GM12878 (cell line): ENCODE results near the gene USP11. TPM values are rescaled to one million over a fixed set of nuclear protein-coding genes. Genes with fewer than 3 reads are reported as not detected.

Experiments
- ATF7 ChIP-seq: fragments of 450-650 bp; IDR thresholded peaks from 2 replicates; pipeline ENCODE4 v1.6.1; 2016; ENCODE audit warnings: low read depth, mild to moderate bottlenecking
- BCL11A ChIP-seq: IDR thresholded peaks from 2 replicates; pipeline ENCODE4 v1.6.1; 2011; ENCODE audit warnings: low read depth, low read length
- BRCA1 ChIP-seq: IDR thresholded peaks from 2 replicates; pipeline ENCODE4 v1.6.1; 2011; ENCODE audit warnings: low read depth, low read length, improper control_type of control experiment
- CREB1 ChIP-seq: IDR thresholded peaks from 2 replicates; pipeline ENCODE4 v1.6.1; 2012; ENCODE audit warnings: low read depth, mild to moderate bottlenecking, inconsistent platforms
- ESRRA ChIP-seq: IDR thresholded peaks from 2 replicates; pipeline ENCODE4 v1.6.1; 2012; ENCODE audit warnings: mild to moderate bottlenecking, low read length, improper control_type of control experiment
- EZH2 ChIP-seq: IDR thresholded peaks from 2 replicates; pipeline ENCODE4 v1.6.1; 2012; ENCODE audit warnings: low read depth, mild to moderate bottlenecking, control low read depth, inconsistent platforms, low read length, borderline replicate concordance; ENCODE audit not compliant: control insufficient read depth
- HDGF ChIP-seq: fragments of 450-650 bp; IDR thresholded peaks from 2 replicates; pipeline ENCODE4 v1.6.1; 2016; ENCODE audit warnings: antibody characterized with exemption
- KAT2A ChIP-seq: conservative IDR thresholded peaks from 2 replicates; pipeline ENCODE4 v1.6.1; 2011; ENCODE audit warnings: low read depth, low read length; ENCODE audit not compliant: control insufficient read depth
- KLF5 ChIP-seq: fragments of 450-650 bp; IDR thresholded peaks from 2 replicates; pipeline ENCODE4 v1.6.1; 2014; ENCODE audit warnings: mild to moderate bottlenecking; ENCODE audit not compliant: partially characterized antibody
- NR2C1 ChIP-seq: fragments of 450-650 bp; IDR thresholded peaks from 2 replicates; pipeline ENCODE4 v1.6.1; 2017; ENCODE audit warnings: antibody characterized with exemption, mild to moderate bottlenecking, moderate library complexity
- RUNX3 ChIP-seq: IDR thresholded peaks from 2 replicates; pipeline ENCODE4 v1.6.1; 2012; ENCODE audit warnings: low read length, inconsistent platforms
- SPI1 ChIP-seq: IDR thresholded peaks from 2 replicates; pipeline ENCODE4 v1.6.1; 2011; ENCODE audit warnings: low read depth, mild to moderate bottlenecking, low read length, moderate library complexity, borderline replicate concordance; ENCODE audit not compliant: insufficient read depth
- SRF ChIP-seq, 2 experiments: IDR thresholded peaks; 2 replicates each; pipeline ENCODE4 v1.6.1; 2011; ENCODE audit warnings: low read depth in 2 of 2, low read length in 2 of 2, mild to moderate bottlenecking in 1 of 2, moderate library complexity in 1 of 2
- SUZ12 ChIP-seq: fragments of 200-600 bp; sonication (generic); IDR thresholded peaks from one replicate; pipeline ENCODE4 v1.6.1; 2018; ENCODE audit warnings: antibody characterized with exemption, mild to moderate bottlenecking; ENCODE audit not compliant: unreplicated experiment
- TCF12 ChIP-seq: IDR thresholded peaks from 2 replicates; pipeline ENCODE4 v1.6.1; 2011; ENCODE audit warnings: low read depth, mild to moderate bottlenecking, low read length
- polyA plus RNA-seq, 11 experiments: library from polyadenylated mRNA; depleted of rRNA in 4 of 11; unstranded in 6 of 11; stranded (reverse) in 5 of 11; fragments of >200 nt; fragmentation: Nextera tagmentation in 4 of 11; fragmentation: Illumina TruSeq in 1 of 11; extraction: Ambion mirVana in 4 of 11; extraction: Trizol in 1 of 11; gene quantifications; 1 replicate in 1 of 11; 2 replicates in 10 of 11; pipeline versions ENCODE4 v1.2.1 to v1.2.3, GENCODE V29; 2011 to 2016; ENCODE audit warnings: inconsistent platforms in 2 of 11, missing spikeins in 2 of 11, low read depth in 1 of 11
- total RNA-seq, 4 experiments: library from RNA; depleted of rRNA in 3 of 4; stranded (reverse); fragments of >200 nt in 3 of 4; fragmentation: Illumina TruSeq in 1 of 4; extraction: Trizol in 1 of 4; gene quantifications; 2 replicates each; pipeline versions ENCODE4 v1.2.1 to v1.2.3, GENCODE V29; 2013 to 2021
- TF ChIP-seq, protein P1 (sequence below): fragments of 450-650 bp; formaldehyde crosslinking; IDR thresholded peaks from 2 replicates; pipeline ENCODE4 v1.4.0; 2020; ENCODE audit warnings: mild to moderate bottlenecking, moderate library complexity
- TF ChIP-seq, protein P2 (sequence below): fragments of 450-650 bp; IDR thresholded peaks from 2 replicates; pipeline ENCODE4 v1.6.1; 2017; ENCODE audit warnings: mild to moderate bottlenecking, low read depth, inconsistent platforms; ENCODE audit not compliant: poor library complexity, severe bottlenecking
- TF ChIP-seq, protein P3 (sequence below): fragments of 450-650 bp; IDR thresholded peaks from 2 replicates; pipeline ENCODE4 v1.6.1; 2016; ENCODE audit warnings: mild to moderate bottlenecking
- TF ChIP-seq, protein P4 (sequence below): fragments of 150-350 bp; IDR thresholded peaks from 2 replicates; pipeline ENCODE4 v1.6.1; 2016; ENCODE audit warnings: low read depth, low read length

The USP11 gene
- total and polyA plus RNA-seq, 10 of the 15 experiments (the other 5 are each of a cell fraction or from before 2014, with no cell fraction given): 3.3 to 44.0 (median 20.9) TPM

DNA sequence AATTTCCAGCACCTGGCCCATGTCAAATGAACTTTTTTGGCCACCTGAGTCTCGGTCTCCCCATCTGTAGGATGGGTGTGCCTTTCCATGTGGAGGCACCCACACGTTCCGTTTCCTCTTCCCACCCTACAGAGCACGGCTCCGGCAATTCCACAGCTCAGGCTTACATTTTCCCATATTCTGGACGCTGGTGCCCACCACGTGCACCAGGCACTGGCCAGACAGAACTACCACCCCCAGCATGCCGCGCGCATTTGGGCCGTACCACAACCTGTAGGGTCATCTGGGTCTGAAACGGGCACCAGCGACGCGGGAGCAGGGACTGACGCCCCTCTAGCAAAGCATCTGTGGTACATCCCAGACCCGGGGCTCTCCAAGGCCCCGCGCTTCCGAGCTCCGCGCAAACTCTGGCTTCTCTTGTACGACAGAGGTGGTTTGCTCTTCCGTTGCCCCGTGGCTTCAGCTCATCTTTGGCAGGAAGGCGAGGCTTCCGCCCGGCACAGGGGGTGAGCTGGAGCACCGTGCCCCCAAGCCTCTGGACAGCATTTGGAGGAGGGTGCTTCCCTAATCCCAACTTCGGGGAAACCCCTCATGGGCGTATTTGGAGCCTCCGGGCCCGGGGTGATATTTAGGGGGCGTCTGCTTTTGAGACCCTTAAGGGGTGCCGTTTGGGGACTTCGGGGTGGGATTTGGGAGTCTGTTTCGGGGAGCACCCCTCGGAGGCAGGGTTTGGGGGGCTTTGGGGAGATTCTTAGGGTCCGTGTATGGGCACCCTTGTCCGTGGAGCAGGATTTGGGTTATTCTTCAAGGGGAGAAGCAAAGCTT, 42.2 kb upstream of the USP11 start (continued):
- TF ChIP-seq, protein P1, sequence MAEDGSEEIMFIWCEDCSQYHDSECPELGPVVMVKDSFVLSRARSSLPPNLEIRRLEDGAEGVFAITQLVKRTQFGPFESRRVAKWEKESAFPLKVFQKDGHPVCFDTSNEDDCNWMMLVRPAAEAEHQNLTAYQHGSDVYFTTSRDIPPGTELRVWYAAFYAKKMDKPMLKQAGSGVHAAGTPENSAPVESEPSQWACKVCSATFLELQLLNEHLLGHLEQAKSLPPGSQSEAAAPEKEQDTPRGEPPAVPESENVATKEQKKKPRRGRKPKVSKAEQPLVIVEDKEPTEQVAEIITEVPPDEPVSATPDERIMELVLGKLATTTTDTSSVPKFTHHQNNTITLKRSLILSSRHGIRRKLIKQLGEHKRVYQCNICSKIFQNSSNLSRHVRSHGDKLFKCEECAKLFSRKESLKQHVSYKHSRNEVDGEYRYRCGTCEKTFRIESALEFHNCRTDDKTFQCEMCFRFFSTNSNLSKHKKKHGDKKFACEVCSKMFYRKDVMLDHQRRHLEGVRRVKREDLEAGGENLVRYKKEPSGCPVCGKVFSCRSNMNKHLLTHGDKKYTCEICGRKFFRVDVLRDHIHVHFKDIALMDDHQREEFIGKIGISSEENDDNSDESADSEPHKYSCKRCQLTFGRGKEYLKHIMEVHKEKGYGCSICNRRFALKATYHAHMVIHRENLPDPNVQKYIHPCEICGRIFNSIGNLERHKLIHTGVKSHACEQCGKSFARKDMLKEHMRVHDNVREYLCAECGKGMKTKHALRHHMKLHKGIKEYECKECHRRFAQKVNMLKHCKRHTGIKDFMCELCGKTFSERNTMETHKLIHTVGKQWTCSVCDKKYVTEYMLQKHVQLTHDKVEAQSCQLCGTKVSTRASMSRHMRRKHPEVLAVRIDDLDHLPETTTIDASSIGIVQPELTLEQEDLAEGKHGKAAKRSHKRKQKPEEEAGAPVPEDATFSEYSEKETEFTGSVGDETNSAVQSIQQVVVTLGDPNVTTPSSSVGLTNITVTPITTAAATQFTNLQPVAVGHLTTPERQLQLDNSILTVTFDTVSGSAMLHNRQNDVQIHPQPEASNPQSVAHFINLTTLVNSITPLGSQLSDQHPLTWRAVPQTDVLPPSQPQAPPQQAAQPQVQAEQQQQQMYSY (CRISPR knock-in tag): no peak
- TF ChIP-seq KAT2A: no peak
- TF ChIP-seq, protein P2, sequence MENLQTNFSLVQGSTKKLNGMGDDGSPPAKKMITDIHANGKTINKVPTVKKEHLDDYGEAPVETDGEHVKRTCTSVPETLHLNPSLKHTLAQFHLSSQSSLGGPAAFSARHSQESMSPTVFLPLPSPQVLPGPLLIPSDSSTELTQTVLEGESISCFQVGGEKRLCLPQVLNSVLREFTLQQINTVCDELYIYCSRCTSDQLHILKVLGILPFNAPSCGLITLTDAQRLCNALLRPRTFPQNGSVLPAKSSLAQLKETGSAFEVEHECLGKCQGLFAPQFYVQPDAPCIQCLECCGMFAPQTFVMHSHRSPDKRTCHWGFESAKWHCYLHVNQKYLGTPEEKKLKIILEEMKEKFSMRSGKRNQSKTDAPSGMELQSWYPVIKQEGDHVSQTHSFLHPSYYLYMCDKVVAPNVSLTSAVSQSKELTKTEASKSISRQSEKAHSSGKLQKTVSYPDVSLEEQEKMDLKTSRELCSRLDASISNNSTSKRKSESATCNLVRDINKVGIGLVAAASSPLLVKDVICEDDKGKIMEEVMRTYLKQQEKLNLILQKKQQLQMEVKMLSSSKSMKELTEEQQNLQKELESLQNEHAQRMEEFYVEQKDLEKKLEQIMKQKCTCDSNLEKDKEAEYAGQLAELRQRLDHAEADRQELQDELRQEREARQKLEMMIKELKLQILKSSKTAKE: peak; percentile 63
- TF ChIP-seq HDGF: no peak
- TF ChIP-seq, protein P3, sequence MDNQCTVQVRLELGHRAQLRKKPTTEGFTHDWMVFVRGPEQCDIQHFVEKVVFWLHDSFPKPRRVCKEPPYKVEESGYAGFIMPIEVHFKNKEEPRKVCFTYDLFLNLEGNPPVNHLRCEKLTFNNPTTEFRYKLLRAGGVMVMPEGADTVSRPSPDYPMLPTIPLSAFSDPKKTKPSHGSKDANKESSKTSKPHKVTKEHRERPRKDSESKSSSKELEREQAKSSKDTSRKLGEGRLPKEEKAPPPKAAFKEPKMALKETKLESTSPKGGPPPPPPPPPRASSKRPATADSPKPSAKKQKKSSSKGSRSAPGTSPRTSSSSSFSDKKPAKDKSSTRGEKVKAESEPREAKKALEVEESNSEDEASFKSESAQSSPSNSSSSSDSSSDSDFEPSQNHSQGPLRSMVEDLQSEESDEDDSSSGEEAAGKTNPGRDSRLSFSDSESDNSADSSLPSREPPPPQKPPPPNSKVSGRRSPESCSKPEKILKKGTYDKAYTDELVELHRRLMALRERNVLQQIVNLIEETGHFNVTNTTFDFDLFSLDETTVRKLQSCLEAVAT: no peak; the same call in 1 of the 2 replicates
- peak; percentile 31; the same call in 1 of the 2 replicates for TF ChIP-seq NR2C1
- TF ChIP-seq, protein P4, sequence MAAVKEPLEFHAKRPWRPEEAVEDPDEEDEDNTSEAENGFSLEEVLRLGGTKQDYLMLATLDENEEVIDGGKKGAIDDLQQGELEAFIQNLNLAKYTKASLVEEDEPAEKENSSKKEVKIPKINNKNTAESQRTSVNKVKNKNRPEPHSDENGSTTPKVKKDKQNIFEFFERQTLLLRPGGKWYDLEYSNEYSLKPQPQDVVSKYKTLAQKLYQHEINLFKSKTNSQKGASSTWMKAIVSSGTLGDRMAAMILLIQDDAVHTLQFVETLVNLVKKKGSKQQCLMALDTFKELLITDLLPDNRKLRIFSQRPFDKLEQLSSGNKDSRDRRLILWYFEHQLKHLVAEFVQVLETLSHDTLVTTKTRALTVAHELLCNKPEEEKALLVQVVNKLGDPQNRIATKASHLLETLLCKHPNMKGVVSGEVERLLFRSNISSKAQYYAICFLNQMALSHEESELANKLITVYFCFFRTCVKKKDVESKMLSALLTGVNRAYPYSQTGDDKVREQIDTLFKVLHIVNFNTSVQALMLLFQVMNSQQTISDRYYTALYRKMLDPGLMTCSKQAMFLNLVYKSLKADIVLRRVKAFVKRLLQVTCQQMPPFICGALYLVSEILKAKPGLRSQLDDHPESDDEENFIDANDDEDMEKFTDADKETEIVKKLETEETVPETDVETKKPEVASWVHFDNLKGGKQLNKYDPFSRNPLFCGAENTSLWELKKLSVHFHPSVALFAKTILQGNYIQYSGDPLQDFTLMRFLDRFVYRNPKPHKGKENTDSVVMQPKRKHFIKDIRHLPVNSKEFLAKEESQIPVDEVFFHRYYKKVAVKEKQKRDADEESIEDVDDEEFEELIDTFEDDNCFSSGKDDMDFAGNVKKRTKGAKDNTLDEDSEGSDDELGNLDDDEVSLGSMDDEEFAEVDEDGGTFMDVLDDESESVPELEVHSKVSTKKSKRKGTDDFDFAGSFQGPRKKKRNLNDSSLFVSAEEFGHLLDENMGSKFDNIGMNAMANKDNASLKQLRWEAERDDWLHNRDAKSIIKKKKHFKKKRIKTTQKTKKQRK: no peak
- TF ChIP-seq ESRRA: no peak
- TF ChIP-seq SUZ12: no peak
- TF ChIP-seq BRCA1: no peak
- 0 out of 2 replicates have a peak, but pooled peaks have one; percentile 2 for TF ChIP-seq SPI1
- TF ChIP-seq SRF (IDR thresholded peaks at IDR 0.05; ENCODE audit: low read depth in 2 of 2, low read length in 2 of 2): 0 out of 4 replicates have a peak, but pooled peaks of 1 of the 2 experiments have one; percentile 11
- no peak for TF ChIP-seq EZH2
- TF ChIP-seq CREB1: peak; percentile 75; the same call in 1 of the 2 replicates
- TF ChIP-seq TCF12: peak; percentile 54; the same call in 1 of the 2 replicates
- peak; percentile 98 for TF ChIP-seq KLF5
- TF ChIP-seq ATF7: peak; percentile 98
- no peak for TF ChIP-seq BCL11A
- no peak; the same call in 1 of the 2 replicates for TF ChIP-seq RUNX3
